Esophagus muscularis mucosa (tissue), 4 donors: ENCODE data around the gene LVRN. TPM values are rescaled to one million over a fixed set of nuclear protein-coding genes. Genes with fewer than 3 reads are reported as not detected.

ENCODE experiments used
- DNase-seq: peaks from one replicate; pipeline ENCODE4 v3.0.0-alpha.2; 2017; ENCODE audit errors: extremely low spot score
- H3K27ac ChIP-seq, 4 donors: fragments of 200-600 bp; sonication (generic); replicated peaks in 1 of 4; 1 replicate in 3 of 4; 2 replicates in 1 of 4; pipeline ENCODE4 v1.5.1; 2016 to 2019; ENCODE audit warnings: mild to moderate bottlenecking in 1 of 4
- H3K27me3 ChIP-seq, 4 donors: fragments of 200-600 bp; sonication (generic); one replicate each; pipeline versions ENCODE4 v1.5.1 to v1.6.0; 2016 to 2019
- H3K36me3 ChIP-seq, 4 donors: fragments of 200-600 bp; sonication (generic); one replicate each; pipeline ENCODE4 v1.5.1; 2016 to 2019
- H3K4me1 ChIP-seq, 4 donors: fragments of 200-600 bp; sonication (generic); one replicate each; pipeline ENCODE4 v1.5.1; 2016 to 2019
- H3K4me3 ChIP-seq, 4 donors: fragments of 200-600 bp; sonication (generic); 1 replicate in 2 of 4; 2 replicates in 2 of 4; pipeline ENCODE4 v1.5.1; 2016 to 2019; ENCODE audit warnings: mild to moderate bottlenecking in 4 of 4, moderate library complexity in 1 of 4
- H3K9me3 ChIP-seq, 4 donors: fragments of 200-600 bp; sonication (generic); 1 replicate in 3 of 4; 2 replicates in 1 of 4; pipeline ENCODE4 v1.5.1; 2016 to 2019
- CTCF ChIP-seq, 3 experiments: fragments of 200-600 bp in 2 of 3; fragments of 450-650 bp in 1 of 3; sonication (generic) in 2 of 3; IDR thresholded peaks; one replicate each; pipeline ENCODE4 v1.5.1; 2017 to 2019; ENCODE audit warnings: antibody characterized with exemption in 3 of 3, mild to moderate bottlenecking in 2 of 3, moderate library complexity in 1 of 3
- EP300 ChIP-seq: sonication (generic); formaldehyde crosslinking; IDR thresholded peaks from one replicate; pipeline ENCODE4 v1.6.1; 2017; ENCODE audit warnings: antibody characterized with exemption
- POLR2A ChIP-seq: fragments of 450-650 bp; IDR thresholded peaks from one replicate; pipeline ENCODE4 v1.6.1; 2017; ENCODE audit warnings: antibody characterized with exemption, moderate library complexity, mild to moderate bottlenecking, low read depth
- POLR2AphosphoS5 ChIP-seq, 2 donors: sonication (generic); formaldehyde crosslinking; IDR thresholded peaks; one replicate each; pipeline ENCODE4 v1.6.1; 2017; ENCODE audit warnings: antibody characterized with exemption in 2 of 2
- WGBS: methylation state at CpG from one replicate; pipeline ENCODE4 v1.1.5; 2018; 5-methylcytosine and 5-hydroxymethylcytosine counted together
- intact Hi-C: fragments of 100-400 bp; cut with DNase I; formaldehyde crosslinking; loops from one replicate; pipeline ENCODE4 v1.15.1; 2023
- total RNA-seq, 4 donors: library from RNA; depleted of rRNA; stranded (reverse); fragments of >200 nt; gene quantifications; one replicate each; pipeline versions ENCODE4 v1.1.0 to v1.2.1, GENCODE V29; 2016

LVRN gene
- total RNA-seq, 4 donors from 2014 or later: 1.3 to 11.2 (median 3.4) TPM

DNA sequence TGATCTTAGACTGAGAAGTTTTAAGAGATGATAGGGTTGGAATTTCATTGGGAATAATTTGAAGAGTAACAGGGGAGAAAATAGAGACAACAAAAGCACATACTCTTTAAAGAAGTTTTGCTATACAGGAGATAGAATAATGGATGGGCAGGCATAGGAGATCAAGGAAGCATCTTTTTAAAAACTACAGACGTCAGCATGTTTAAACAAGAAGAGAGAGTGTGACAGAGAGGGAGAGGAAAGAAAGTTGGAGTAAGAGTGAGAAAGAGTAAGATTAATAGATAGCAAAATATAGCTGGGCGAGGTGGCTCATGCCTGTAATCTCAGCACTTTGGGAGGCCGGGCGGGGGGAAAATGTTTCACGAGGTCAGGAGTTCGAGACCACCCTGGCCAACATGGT, 5.3 kb upstream of the LVRN start:
- H3K4me1 ChIP-seq: peaks cover 8 to 10% (median 9%) of the 10 kb centered on the region in 4 donors
- peaks cover 0 to 60% (median 8%) of the 10 kb centered on the region in 4 donors for H3K27me3 ChIP-seq
- intact Hi-C loops: no loop called here
- 74% methylated on average over 6 of the region's 6 CpGs for WGBS
- H3K36me3 ChIP-seq: no peaks in the 10 kb centered on the region
- TF ChIP-seq POLR2A (no peak), POLR2AphosphoS5 (IDR thresholded peaks at IDR 0.05) (no peak), CTCF (IDR thresholded peaks at IDR 0.05) (no peak), EP300 (no peak)
- DNase-seq: no peak
- no peak overlapping the region for H3K4me3 ChIP-seq
- H3K27ac ChIP-seq: no peak overlapping the region
- H3K9me3 ChIP-seq: no peaks in the 10 kb centered on the region

DNA sequence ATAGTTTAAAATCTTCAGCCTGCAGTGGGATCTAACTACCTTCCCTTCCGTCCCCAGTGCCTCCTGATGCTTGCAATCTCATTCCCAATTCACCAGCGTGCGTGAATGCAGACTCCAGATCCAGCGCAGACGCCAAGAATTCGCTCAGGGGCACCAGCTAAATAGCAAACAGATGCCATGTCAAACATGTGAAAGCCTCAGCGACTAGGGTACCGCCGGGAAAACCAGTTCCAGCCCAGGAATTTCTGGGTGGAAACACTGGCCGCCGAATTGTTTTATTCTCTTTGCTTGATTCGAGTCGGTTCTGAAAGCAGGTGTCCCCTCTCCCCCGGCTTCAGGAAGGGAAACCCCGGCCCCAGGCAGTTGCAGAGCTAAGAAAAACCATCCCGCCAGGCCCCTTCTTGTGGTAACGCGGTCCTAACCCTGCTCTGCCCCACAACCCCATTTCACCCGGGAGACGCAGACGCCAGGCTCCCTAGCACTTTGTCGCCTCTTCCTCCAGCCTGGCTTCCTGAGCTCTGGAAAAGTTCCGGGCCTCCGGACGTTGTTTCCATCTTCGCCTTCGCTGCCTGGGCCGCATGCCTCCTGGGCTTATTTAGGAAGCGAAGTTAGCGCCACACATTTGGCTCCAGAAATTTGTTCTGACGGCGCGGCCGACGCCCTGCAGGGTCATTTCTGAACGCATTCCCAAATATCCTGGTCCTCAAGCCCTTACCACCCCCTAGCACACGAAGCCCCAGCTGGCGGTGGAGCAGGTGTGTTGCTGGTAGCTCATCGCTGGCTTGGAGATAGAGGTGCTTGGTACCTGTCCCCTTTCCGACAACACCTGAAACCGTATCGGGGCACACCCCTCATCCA, 665 bp upstream of the LVRN start:
- H3K4me3 ChIP-seq: peak overlapping the region; percentile 40 to 61 (median 49)
- peaks cover 0 to 88% (median 25%) of the 10 kb centered on the region in 4 donors for H3K27me3 ChIP-seq
- H3K9me3 ChIP-seq: no peaks in the 10 kb centered on the region
- 10% methylated on average over 35 of the region's 42 CpGs for WGBS
- intact Hi-C loops: no loop called here
- DNase-seq: peak; percentile 80
- H3K4me1 ChIP-seq: peaks cover 19 to 26% (median 25%) of the 10 kb centered on the region in 4 donors
- TF ChIP-seq POLR2AphosphoS5 (IDR thresholded peaks at IDR 0.05) (no peak), CTCF (IDR thresholded peaks at IDR 0.05) (no peak), POLR2A (no peak), EP300 (no peak)
- H3K27ac ChIP-seq: peak overlapping the region; percentile 42 to 60 (median 46)
- H3K36me3 ChIP-seq: no peaks in the 10 kb centered on the region

GRCh38 chr5:115962565-115963402, 509 bp downstream of the LVRN start:
- Histone ChIP-seq H3K27ac (peak overlapping the region; percentile 42 to 60 (median 46)), H3K27me3 (peaks cover 0 to 76% (median 25%) of the 10 kb centered on the region in 4 donors), H3K9me3 (no peaks in the 10 kb centered on the region), H3K4me1 (peaks cover 19 to 26% (median 25%) of the 10 kb centered on the region in 4 donors), H3K36me3 (no peaks in the 10 kb centered on the region), H3K4me3 (peak overlapping the region; percentile 40 to 61 (median 49))
- peak; percentile 92 for DNase-seq
- TF ChIP-seq CTCF (IDR thresholded peaks at IDR 0.05) (no peak), EP300 (no peak), POLR2AphosphoS5 (IDR thresholded peaks at IDR 0.05) (no peak), POLR2A (no peak)
- 2% methylated on average over 26 of the region's 71 CpGs for WGBS
- intact Hi-C loops: no loop called here

DNA sequence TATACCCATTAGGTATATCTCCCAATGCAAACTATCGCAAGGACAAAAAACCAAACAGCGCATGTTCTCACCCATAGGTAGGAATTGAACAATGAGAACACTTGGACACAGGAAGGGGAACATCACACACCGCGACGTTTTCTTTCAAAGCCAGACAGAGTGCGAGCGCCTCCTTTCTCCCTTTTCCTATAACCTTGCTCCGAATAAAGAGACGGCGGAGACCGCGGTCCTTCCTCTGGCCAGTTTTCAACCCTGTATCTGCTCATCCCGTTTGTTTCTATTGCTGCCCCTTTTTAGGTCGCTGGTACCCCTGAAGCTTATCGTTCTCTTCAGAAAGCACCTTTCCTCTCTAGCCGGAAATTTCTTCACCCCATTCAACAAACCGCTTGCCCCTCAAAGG, 1.3 kb downstream of the LVRN start:
- H3K27me3 ChIP-seq: peaks cover 0 to 68% (median 25%) of the 10 kb centered on the region in 4 donors
- peak; percentile 87 for DNase-seq
- H3K36me3 ChIP-seq: no peaks in the 10 kb centered on the region
- intact Hi-C loops: no loop called here
- H3K27ac ChIP-seq: no peak overlapping the region
- no peaks in the 10 kb centered on the region for H3K9me3 ChIP-seq
- H3K4me3 ChIP-seq: peak overlapping the region in 3 of 4 donors; percentile 39 to 49 (median 40)
- no peak for TF ChIP-seq POLR2A
- TF ChIP-seq CTCF (IDR thresholded peaks at IDR 0.05): no peak
- no peak for TF ChIP-seq POLR2AphosphoS5 (IDR thresholded peaks at IDR 0.05)
- TF ChIP-seq EP300: no peak
- H3K4me1 ChIP-seq: peaks cover 19 to 26% (median 25%) of the 10 kb centered on the region in 4 donors
- WGBS: 34% methylated on average over 17 of the region's 17 CpGs
